ENCODE data around the gene DECR2. TPM values are rescaled to one million over a fixed set of nuclear protein-coding genes. Genes with fewer than 3 reads are reported as not detected.

DECR2 gene
- total and polyA plus RNA-seq, 2 of the 13 experiments (the other 11 are each of a cell fraction or from before 2014, with no cell fraction given) = 36.3 to 44.6 TPM

GRCh38 chr16:381012-381788 lies 20.5 kb upstream of the DECR2 start (continued):
- TF ChIP-seq ZNF333 (CRISPR knock-in tag; IDR thresholded peaks at IDR 0.05; ENCODE audit: borderline replicate concordance) (no peak), SNAPC4 (CRISPR knock-in tag; IDR thresholded peaks at IDR 0.05) (peak; percentile 66; the same call in 1 of the 2 replicates), PHF20 (CRISPR knock-in tag; IDR thresholded peaks at IDR 0.05) (peak; percentile 13; the same call in 1 of the 2 replicates), ATF1 (CRISPR knock-in tag; IDR thresholded peaks at IDR 0.05) (no peak), RFX5 (IDR thresholded peaks at IDR 0.05; ENCODE audit: low read depth, low read length) (no peak), SMYD3 (CRISPR knock-in tag; IDR thresholded peaks at IDR 0.05) (no peak), MLXIP (CRISPR knock-in tag; IDR thresholded peaks at IDR 0.05; ENCODE audit: borderline replicate concordance) (no peak), GMEB1 (CRISPR knock-in tag; IDR thresholded peaks at IDR 0.05; ENCODE audit: borderline replicate concordance) (no peak), ZNF777 (CRISPR knock-in tag; IDR thresholded peaks at IDR 0.05) (no peak), ELK4 (CRISPR knock-in tag; IDR thresholded peaks at IDR 0.05; ENCODE audit: borderline replicate concordance) (no peak), ZNF660 (CRISPR knock-in tag; IDR thresholded peaks at IDR 0.05; ENCODE audit: borderline replicate concordance, low read depth) (no peak), ZNF749 (CRISPR knock-in tag; IDR thresholded peaks at IDR 0.05; ENCODE audit: borderline replicate concordance) (no peak), HDAC6 (IDR thresholded peaks at IDR 0.05; ENCODE audit: low read depth, low read length) (no peak), ZFP36L2 (CRISPR knock-in tag; IDR thresholded peaks at IDR 0.05) (0 out of 2 replicates have a peak, but pooled peaks have one; percentile 23), TP53 (CRISPR knock-in tag; conservative IDR thresholded peaks at IDR 0.05) (no peak), NR2F2 (IDR thresholded peaks at IDR 0.05; ENCODE audit: borderline replicate concordance, low read depth) (no peak)
- TF ChIP-seq, protein P1, sequence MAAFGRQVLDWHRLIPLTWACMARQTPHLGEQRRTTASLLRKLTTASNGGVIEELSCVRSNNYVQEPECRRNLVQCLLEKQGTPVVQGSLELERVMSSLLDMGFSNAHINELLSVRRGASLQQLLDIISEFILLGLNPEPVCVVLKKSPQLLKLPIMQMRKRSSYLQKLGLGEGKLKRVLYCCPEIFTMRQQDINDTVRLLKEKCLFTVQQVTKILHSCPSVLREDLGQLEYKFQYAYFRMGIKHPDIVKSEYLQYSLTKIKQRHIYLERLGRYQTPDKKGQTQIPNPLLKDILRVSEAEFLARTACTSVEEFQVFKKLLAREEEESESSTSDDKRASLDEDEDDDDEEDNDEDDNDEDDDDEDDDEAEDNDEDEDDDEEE (CRISPR knock-in tag; IDR thresholded peaks at IDR 0.05) = no peak

Measured in HepG2 (cell line).